Renal cortical epithelial cell (primary cell): ENCODE data around the gene HPD. TPM values are rescaled to one million over a fixed set of nuclear protein-coding genes. Genes with fewer than 3 reads are reported as not detected.
"Not testable (repeated sequence)": the region's sequence is repeated elsewhere in the genome, so short reads cannot be mapped to it uniquely, and the experiment has no call there.

Experiments
- DNase-seq: peaks from one replicate; pipeline ENCODE4 v3.0.0-alpha.2; 2011; ENCODE audit warnings: low read depth
- total RNA-seq: library from RNA; depleted of rRNA; stranded (reverse); fragments of >200 nt; gene quantifications from 2 replicates; pipeline ENCODE4 v1.2.3, GENCODE V29; 2014

The HPD gene
- 2.1 TPM in 2 replicates for total RNA-seq

GRCh38 chr12:121858662-121859572 is at the start of gene HPD:
Gene HPD (minus strand): TSS chr12:121858859. CDS start chr12:121858823, 36 bp downstream.
- DNase-seq: peak; percentile 79

DNA sequence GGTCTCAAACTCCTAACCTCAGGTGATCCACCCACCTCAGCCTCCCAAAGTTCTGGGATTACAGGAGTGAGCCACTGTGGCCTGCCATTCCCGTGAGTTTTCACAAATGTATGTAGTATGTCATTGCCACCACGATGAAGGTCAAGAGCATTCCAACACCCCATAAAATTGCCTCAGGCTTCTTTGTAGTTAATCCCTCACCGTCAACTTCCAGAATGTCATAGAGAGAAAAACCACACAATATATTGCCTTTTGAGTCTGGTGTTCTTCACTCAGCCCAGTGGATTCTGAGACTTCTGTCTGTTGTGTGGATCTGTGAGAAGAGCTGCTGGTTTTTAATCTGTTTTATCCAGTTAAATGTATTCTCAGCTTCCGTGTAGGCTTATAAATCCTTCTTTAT is 47.1 kb upstream of the HPD start:
- DNase-seq: peak; percentile 57

GRCh38 chr12:121903202-121903601 is 44.5 kb upstream of the HPD start:
- DNase-seq: no peak

DNA sequence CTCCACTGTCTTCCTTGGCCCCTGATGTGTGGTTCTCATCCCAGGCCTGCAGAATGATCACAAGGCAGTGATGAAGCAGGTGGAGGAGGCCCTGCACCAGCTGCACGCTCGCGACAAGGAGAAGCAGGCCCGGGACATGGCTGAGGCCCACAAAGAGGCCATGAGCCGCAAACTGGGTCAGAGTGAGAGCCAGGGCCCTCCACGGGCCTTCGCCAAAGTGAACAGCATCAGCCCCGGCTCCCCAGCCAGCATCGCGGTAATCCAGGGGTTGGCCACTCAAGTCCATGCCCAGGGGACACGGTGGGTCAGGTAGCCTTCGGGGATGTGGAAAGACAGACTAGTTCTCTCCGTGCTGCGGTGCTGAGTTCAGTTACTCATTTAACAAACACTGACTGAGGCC is 40.9 kb upstream of the HPD start:
- no peak for DNase-seq

- no peak for DNase-seq
Measured at GRCh38 chr12:121898287-121898686, 39.6 kb upstream of the HPD start.

GRCh38 chr12:121894633-121895032 is 36.0 kb upstream of the HPD start:
- DNase-seq: peak; percentile 43

DNA sequence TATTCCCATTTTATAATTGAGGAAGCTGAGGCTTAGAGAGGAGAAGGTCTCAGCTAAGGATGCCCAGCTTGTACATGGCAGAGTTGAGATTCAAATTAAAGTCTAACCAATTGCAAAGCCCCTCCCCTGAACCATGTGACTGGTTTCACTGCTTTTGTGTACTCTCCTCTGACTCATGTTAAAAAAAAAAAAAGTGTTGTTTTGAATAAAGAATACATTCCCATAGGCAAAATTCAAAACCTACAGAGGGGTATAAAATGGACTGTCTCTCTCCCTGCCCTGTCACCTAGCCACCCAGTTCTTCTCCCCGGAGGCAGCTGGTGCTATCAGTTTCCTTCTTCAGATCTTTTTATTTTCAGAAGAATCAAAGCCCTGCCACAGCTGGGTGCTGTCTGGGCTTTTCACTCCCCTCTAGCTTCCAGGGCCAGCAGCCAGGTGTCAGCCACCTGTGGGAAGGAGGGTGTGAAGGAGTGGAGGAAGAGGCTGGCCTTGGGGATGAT is 35.4 kb upstream of the HPD start:
- DNase-seq: peak; percentile 91

GRCh38 chr12:121892673-121893561 is 34.3 kb upstream of the HPD start:
- no peak for DNase-seq

DNA sequence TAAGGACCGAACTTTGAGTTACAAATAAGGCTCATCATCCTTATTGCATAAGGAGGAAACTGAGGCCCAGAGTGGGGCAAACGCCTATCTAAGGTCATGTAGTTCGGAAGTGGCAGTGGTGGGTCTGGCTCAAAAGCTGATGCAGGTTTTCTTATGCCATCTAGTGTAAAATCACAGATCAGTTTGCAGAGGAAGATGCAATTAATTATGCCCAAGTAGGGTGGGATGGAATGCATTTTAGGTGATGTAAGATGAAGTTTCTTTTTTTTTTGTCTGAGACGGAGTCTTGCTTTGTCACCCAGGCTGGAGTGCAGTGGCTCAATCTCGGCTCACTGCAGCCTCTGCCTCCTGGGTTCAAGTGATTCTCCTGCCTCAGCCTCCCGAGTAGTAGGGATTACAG is 31.0 kb upstream of the HPD start:
- DNase-seq: not testable (repeated sequence)

DNA sequence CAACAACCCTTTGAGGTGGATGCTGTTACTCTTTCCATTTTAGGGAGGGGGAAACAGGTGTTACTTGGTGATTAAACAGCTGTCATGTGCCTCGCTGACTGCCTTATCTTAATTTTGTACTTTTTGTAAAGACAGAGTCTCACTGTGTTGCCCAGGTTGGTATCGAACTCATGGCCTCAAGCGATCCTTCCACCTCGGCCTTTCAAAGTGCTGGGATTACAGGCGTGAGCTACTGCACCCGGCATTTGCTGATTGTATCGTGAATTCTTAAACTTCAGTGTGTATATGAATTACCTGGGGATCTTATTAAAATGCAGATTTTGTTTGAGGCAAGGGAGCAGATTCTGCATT is 30.6 kb upstream of the HPD start:
- DNase-seq: no peak

GRCh38 chr12:121888478-121889273 is 30.0 kb upstream of the HPD start, which contains the start of gene PSMD9:
Gene PSMD9 (plus strand): TSS chr12:121888790. CDS start chr12:121888857, 67 bp downstream.
- peak; percentile 91 for DNase-seq

- DNase-seq: no peak
Measured at GRCh38 chr12:121888083-121888477, 29.4 kb upstream of the HPD start.

GRCh38 chr12:121885129-121885528 is 26.5 kb upstream of the HPD start:
- not testable (repeated sequence) for DNase-seq

DNA sequence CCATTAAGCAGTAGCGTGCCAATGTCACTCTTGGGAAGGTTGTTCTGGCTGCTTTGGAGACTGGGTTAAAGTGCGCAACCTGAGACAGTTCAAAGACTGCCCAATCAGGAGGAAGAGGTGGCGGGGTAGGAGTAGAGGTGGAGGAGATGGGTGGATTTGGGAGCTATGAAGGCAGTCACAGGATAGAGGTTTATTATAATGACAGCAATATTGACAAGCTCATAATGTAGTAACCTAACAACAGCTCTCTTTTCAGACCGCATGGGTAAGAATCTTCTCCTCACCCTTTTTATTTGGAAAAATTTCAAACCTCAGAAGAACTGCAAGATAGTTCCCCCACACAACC is 24.6 kb upstream of the HPD start:
- no peak for DNase-seq

GRCh38 chr12:121876080-121876447 is 17.4 kb upstream of the HPD start:
- not testable (repeated sequence) for DNase-seq

GRCh38 chr12:121875582-121875981 is 16.9 kb upstream of the HPD start:
- DNase-seq: no peak

DNA sequence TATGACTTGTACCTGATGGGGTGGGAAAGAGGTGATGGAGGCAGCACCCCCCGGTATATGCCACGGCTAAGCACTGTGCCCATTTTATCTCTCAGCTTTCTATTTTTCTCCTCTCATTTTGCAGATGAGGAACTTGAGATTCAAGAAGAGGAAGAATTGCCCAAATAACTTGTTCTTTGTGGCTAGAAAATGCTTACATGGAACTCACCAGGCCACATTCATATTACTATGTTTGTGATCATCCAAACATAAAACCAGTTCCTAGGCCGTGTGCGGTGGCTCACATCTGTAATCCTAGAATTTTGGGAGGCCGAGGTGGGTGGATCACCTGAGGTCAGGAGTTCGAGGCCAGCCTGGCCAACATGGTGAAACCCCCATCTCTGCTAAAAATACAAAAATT is 15.4 kb upstream of the HPD start:
- no peak for DNase-seq

- DNase-seq: no peak
Measured at GRCh38 chr12:121873216-121873569, 14.5 kb upstream of the HPD start.

- DNase-seq: peak; percentile 64
Measured at GRCh38 chr12:121872546-121873215, 14.0 kb upstream of the HPD start.

DNA sequence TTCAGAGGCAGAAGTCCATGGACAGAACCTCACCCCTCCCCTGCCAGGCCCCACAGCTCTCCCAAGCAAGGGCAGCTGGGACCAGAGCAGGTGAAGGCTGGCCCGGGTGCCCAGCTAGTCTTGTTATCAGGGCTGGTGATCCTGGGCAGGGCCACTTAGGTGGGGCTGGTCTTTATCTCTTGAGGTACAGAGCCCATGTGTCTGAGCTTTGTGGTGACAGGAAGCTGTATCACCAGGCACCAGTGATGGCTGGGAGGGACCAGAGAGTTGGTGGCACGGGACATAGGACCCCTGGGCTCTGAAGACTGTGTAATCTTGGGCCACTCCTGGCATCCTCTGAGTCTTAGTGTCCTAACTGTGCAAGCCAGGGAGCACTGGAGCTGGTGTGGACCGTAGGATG is 12.8 kb upstream of the HPD start:
- no peak for DNase-seq

DNA sequence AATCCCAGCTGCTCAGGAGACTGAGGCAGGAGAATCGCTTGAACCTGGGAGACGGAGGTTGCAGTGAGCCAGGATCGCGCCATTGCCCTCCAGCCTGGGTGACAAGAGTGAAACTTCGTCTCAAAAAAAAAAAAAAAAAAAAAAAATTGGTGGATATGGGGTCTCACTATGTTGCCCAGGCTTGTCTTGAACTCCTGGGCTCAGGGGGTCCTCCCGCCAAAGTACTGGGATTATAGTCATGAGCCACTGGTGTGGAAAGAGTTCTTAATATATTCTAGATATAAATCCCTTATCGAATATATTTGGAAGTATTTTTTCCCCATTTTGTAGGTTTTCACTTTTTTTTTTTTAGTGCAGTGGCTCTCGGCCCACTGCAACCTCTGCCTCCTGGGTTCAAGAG is 10.6 kb upstream of the HPD start:
- DNase-seq: not testable (repeated sequence)
